A549 (cell line): ENCODE data around the gene SF3B4. TPM values are rescaled to one million over a fixed set of nuclear protein-coding genes. Genes with fewer than 3 reads are reported as not detected.

ENCODE experiments used
- ATAC-seq, 2 experiments: fragments of 200-7000 bp in 1 of 2; fragments of >200 bp in 1 of 2; cut with Nextera tagmentation in 1 of 2; cut with Tn5 transposase in 1 of 2; 3 replicates each; pipeline versions ENCODE4 v1.8.0 to v1.9.1; 2018 to 2020; ENCODE audit warnings: mild to moderate bottlenecking in 1 of 2, moderate library complexity in 1 of 2
- CTCF ChIA-PET: fragments of 300-600 bp; sonication (Branson Sonifier 250); formaldehyde crosslinking; extraction: SDS; loops from one replicate; lab custom pipeline; 2021; ENCODE audit warnings: antibody characterized with exemption, inconsistent platforms; lab: Yijun Ruan, JAX
- POLR2A ChIA-PET: fragments of 350-600 bp; formaldehyde crosslinking; extraction: SDS; loops from one replicate; lab custom pipeline; 2021; ENCODE audit warnings: antibody characterized with exemption, inconsistent platforms; lab: Yijun Ruan, JAX
- DNase-seq, 2 experiments: peaks; one replicate each; pipeline versions ENCODE4 v3.0.0 to v3.0.0-alpha.2; 2011 to 2016; ENCODE audit warnings: low read depth in 1 of 2, low spot score in 1 of 2
- FAIRE-seq: peaks from 2 replicates; lab custom pipeline; 2011; peaks lifted over from hg19 to GRCh38; lab: Jason Lieb, UNC
- H3K27ac ChIP-seq, 2 experiments: fragments of >200 bp; sonication (Bioruptor Twin); formaldehyde crosslinking; 3 replicates each; pipeline ENCODE4 v1.5.1; 2016 to 2017
- H3K4me1 ChIP-seq: fragments of >200 bp; sonication (Bioruptor Twin); formaldehyde crosslinking; 3 replicates; pipeline ENCODE4 v1.6.1; 2016
- H3K4me2 ChIP-seq: fragments of >200 bp; sonication (Bioruptor Twin); formaldehyde crosslinking; 3 replicates; pipeline ENCODE4 v1.6.1; 2016
- H3K4me3 ChIP-seq: fragments of >200 bp; sonication (Bioruptor Twin); formaldehyde crosslinking; 3 replicates; pipeline ENCODE4 v1.5.1; 2016
- H3K9me3 ChIP-seq: fragments of >200 bp; sonication (Bioruptor Twin); formaldehyde crosslinking; 3 replicates; pipeline ENCODE4 v1.6.1; 2016
- BCL3 ChIP-seq: fragments of >200 bp; sonication (Bioruptor Twin); formaldehyde crosslinking; IDR thresholded peaks from 3 replicates; pipeline ENCODE4 v1.6.1; 2016
- BHLHE40 ChIP-seq: IDR thresholded peaks from 2 replicates; pipeline ENCODE4 v1.6.1; 2012; ENCODE audit warnings: low read depth, low read length, inconsistent platforms
- CHD2 ChIP-seq: fragments of 150-350 bp; IDR thresholded peaks from 2 replicates; pipeline ENCODE4 v1.6.1; 2014; ENCODE audit warnings: low read length; ENCODE audit not compliant: partially characterized antibody
- E2F6 ChIP-seq: IDR thresholded peaks from 2 replicates; pipeline ENCODE4 v1.6.1; 2012; ENCODE audit warnings: low read depth, borderline replicate concordance
- EHF ChIP-seq: fragments of 250-450 bp; sonication (Bioruptor Pico); IDR thresholded peaks from 2 replicates; pipeline ENCODE4 v1.5.0; 2020; ENCODE audit warnings: mild to moderate bottlenecking
- EP300 ChIP-seq, 2 experiments: fragments of >200 bp; sonication (Bioruptor Twin); formaldehyde crosslinking; IDR thresholded peaks; 2 replicates in 1 of 2; 3 replicates in 1 of 2; pipeline ENCODE4 v1.6.1; 2016 to 2017
- FOSB ChIP-seq: fragments of 250-450 bp; sonication (Bioruptor Pico); IDR thresholded peaks from 2 replicates; pipeline ENCODE4 v1.5.0; 2020; ENCODE audit warnings: mild to moderate bottlenecking, moderate library complexity
- FOSL2 ChIP-seq, 2 experiments: fragments of 450-650 bp in 1 of 2; fragments of >200 bp in 1 of 2; sonication (Bioruptor Twin) in 1 of 2; formaldehyde crosslinking; IDR thresholded peaks; 2 replicates each; pipeline versions ENCODE4 v1.5.0 to v1.6.1; 2016 to 2020; ENCODE audit warnings: mild to moderate bottlenecking in 1 of 2, moderate library complexity in 1 of 2
- KDM1A ChIP-seq: fragments of 200-600 bp; sonication (generic); IDR thresholded peaks from 2 replicates; pipeline ENCODE4 v1.6.1; 2016; ENCODE audit warnings: low read depth, mild to moderate bottlenecking
- MAFK ChIP-seq: fragments of 450-650 bp; IDR thresholded peaks from 2 replicates; pipeline ENCODE4 v1.6.1; 2014; ENCODE audit not compliant: partially characterized antibody
- PHF8 ChIP-seq: fragments of 200-600 bp; sonication (generic); IDR thresholded peaks from 2 replicates; pipeline ENCODE4 v1.6.1; 2016; ENCODE audit warnings: low read depth, mild to moderate bottlenecking, antibody characterized with exemption, moderate library complexity, borderline replicate concordance
- POLR2A ChIP-seq: IDR thresholded peaks from 2 replicates; pipeline ENCODE4 v1.6.1; 2012; ENCODE audit warnings: mild to moderate bottlenecking, low read length
- POLR2AphosphoS2 ChIP-seq: conservative IDR thresholded peaks from 2 replicates; pipeline ENCODE4 v1.6.1; 2012; ENCODE audit warnings: low read length, improper control_type of control experiment, inconsistent platforms
- RFX5 ChIP-seq: fragments of 450-650 bp; IDR thresholded peaks from 2 replicates; pipeline ENCODE4 v1.7.1; 2014; ENCODE audit warnings: antibody characterized with exemption, mild to moderate bottlenecking, moderate library complexity
- TFCP2L1 ChIP-seq: fragments of 250-450 bp; sonication (Bioruptor Pico); IDR thresholded peaks from 2 replicates; pipeline ENCODE4 v1.5.0; 2021; ENCODE audit warnings: mild to moderate bottlenecking
- TP53 ChIP-seq: fragments of 250-450 bp; sonication (Bioruptor Pico); IDR thresholded peaks from 2 replicates; pipeline ENCODE4 v1.5.0; 2021; ENCODE audit warnings: mild to moderate bottlenecking, moderate library complexity
- ZFP36 ChIP-seq: fragments of 450-650 bp; IDR thresholded peaks from 2 replicates; pipeline ENCODE4 v1.6.1; 2014; ENCODE audit warnings: borderline replicate concordance; ENCODE audit not compliant: partially characterized antibody
- WGBS: methylation state at CpG from one replicate; pipeline ENCODE4 v1.1.6; 2017; ENCODE audit errors: missing lambda C conversion rate; 5-methylcytosine and 5-hydroxymethylcytosine counted together
- polyA plus RNA-seq, 4 experiments: library from polyadenylated mRNA; depleted of rRNA in 3 of 4; stranded (reverse); fragments of >200 nt; fragmentation: RNase III in 1 of 4; extraction: RNeasy Plus Mini Kit Qiagen cat#74134 plus additional on column Dnase treatment in 1 of 4; gene quantifications; 2 replicates in 3 of 4; 3 replicates in 1 of 4; pipeline ENCODE4 v1.2.3, GENCODE V29; 2011 to 2017
- TF ChIP-seq, protein P1 (sequence below): IDR thresholded peaks from 2 replicates; pipeline ENCODE4 v1.6.1; 2012
- TF ChIP-seq, protein P2 (sequence below): fragments of 250-450 bp; sonication (Bioruptor Pico); IDR thresholded peaks from 2 replicates; pipeline ENCODE4 v1.5.0; 2021; ENCODE audit warnings: mild to moderate bottlenecking, moderate library complexity, borderline replicate concordance
- TF ChIP-seq, protein P3 (sequence below): fragments of 200-600 bp; sonication (generic); IDR thresholded peaks from 2 replicates; pipeline ENCODE4 v1.6.1; 2016; ENCODE audit warnings: antibody characterized with exemption, mild to moderate bottlenecking, moderate library complexity

The SF3B4 gene
- polyA plus RNA-seq, 2 of the 4 experiments (the other 2 are of a cell fraction) = 71.2 to 94.6 TPM

- TF ChIP-seq BCL3 (no peak), POLR2A (no peak), BHLHE40 (no peak), PHF8 (no peak)
- TF ChIP-seq, protein P1, sequence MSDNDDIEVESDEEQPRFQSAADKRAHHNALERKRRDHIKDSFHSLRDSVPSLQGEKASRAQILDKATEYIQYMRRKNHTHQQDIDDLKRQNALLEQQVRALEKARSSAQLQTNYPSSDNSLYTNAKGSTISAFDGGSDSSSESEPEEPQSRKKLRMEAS = no peak
These were observed 3.7 kb upstream of the SF3B4 start (continued) for GRCh38 chr1:149931212-149931790.

DNA sequence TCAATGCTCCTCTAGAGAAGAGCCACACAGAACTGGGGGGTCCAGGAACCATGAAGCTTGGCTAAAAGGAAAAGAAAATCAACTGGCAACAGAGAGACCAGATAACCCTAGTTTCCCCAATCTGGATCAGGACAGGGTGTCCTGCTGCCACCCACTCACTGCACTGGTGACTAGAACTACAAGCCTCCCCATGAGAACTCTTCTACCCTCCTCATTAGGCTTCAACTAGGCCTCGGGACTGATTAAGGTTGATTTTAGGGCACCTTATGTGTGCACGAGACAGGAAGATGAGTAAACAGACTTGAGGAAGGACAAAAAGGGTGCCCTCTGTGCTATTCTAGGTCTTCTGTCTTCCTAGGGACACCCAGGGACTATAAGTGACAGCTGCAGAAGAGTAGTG, 2.3 kb upstream of the SF3B4 start:
- ChIA-PET CTCF (interaction anchor here (1.1 to 2.3 kb wide), 2 partner anchors 42 to 121 kb away, joined by 4 to 10 read pairs; a partner anchor contains a TSS), POLR2A (interaction anchor here (2.9 kb wide), 1 partner anchor 43 kb away, joined by 28 read pairs; a partner anchor contains a TSS)
- no peaks in the 10 kb centered on the region for H3K9me3 ChIP-seq
- ATAC-seq = no peak
- no peak overlapping the region for H3K4me2 ChIP-seq
- H3K4me1 ChIP-seq = peaks cover 24% of the 10 kb centered on the region
- FAIRE-seq = no peak
- WGBS = 73% methylated on average over 2 of the region's 2 CpGs
- DNase-seq = no peak
- H3K4me3 ChIP-seq = no peak overlapping the region
- H3K27ac ChIP-seq = no peak overlapping the region
- TF ChIP-seq POLR2AphosphoS2 (no peak), EP300 (IDR thresholded peaks at IDR 0.05) (no peak), FOSB (no peak), CHD2 (no peak), EHF (no peak), POLR2A (no peak), FOSL2 (IDR thresholded peaks at IDR 0.05) (no peak), FOSL2 (CRISPR knock-in tag; IDR thresholded peaks at IDR 0.05) (no peak), TFCP2L1 (no peak), BCL3 (no peak), TP53 (CRISPR knock-in tag) (no peak), ZFP36 (no peak), RFX5 (no peak), KDM1A (no peak), MAFK (no peak), PHF8 (no peak), E2F6 (no peak)
- TF ChIP-seq, protein P2, sequence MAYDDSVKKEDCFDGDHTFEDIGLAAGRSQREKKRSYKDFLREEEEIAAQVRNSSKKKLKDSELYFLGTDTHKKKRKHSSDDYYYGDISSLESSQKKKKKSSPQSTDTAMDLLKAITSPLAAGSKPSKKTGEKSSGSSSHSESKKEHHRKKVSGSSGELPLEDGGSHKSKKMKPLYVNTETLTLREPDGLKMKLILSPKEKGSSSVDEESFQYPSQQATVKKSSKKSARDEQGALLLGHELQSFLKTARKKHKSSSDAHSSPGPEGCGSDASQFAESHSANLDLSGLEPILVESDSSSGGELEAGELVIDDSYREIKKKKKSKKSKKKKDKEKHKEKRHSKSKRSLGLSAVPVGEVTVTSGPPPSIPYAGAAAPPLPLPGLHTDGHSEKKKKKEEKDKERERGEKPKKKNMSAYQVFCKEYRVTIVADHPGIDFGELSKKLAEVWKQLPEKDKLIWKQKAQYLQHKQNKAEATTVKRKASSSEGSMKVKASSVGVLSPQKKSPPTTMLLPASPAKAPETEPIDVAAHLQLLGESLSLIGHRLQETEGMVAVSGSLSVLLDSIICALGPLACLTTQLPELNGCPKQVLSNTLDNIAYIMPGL (CRISPR knock-in tag) = no peak
- TF ChIP-seq, protein P3, sequence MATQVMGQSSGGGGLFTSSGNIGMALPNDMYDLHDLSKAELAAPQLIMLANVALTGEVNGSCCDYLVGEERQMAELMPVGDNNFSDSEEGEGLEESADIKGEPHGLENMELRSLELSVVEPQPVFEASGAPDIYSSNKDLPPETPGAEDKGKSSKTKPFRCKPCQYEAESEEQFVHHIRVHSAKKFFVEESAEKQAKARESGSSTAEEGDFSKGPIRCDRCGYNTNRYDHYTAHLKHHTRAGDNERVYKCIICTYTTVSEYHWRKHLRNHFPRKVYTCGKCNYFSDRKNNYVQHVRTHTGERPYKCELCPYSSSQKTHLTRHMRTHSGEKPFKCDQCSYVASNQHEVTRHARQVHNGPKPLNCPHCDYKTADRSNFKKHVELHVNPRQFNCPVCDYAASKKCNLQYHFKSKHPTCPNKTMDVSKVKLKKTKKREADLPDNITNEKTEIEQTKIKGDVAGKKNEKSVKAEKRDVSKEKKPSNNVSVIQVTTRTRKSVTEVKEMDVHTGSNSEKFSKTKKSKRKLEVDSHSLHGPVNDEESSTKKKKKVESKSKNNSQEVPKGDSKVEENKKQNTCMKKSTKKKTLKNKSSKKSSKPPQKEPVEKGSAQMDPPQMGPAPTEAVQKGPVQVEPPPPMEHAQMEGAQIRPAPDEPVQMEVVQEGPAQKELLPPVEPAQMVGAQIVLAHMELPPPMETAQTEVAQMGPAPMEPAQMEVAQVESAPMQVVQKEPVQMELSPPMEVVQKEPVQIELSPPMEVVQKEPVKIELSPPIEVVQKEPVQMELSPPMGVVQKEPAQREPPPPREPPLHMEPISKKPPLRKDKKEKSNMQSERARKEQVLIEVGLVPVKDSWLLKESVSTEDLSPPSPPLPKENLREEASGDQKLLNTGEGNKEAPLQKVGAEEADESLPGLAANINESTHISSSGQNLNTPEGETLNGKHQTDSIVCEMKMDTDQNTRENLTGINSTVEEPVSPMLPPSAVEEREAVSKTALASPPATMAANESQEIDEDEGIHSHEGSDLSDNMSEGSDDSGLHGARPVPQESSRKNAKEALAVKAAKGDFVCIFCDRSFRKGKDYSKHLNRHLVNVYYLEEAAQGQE = no peak
